Calu3 (cell line): ENCODE measurements around the gene SLC8A1. TPM values are rescaled to one million over a fixed set of nuclear protein-coding genes. Genes with fewer than 3 reads are reported as not detected.

ENCODE experiments used
- BruUV-seq: library from RNA; stranded (reverse); fragments of 400-500 nt; replicated peaks from 2 replicates; lab custom pipeline; 2021; lab: Mats Ljungman, UMichigan
- CTCF ChIA-PET: fragments of 300-600 bp; sonication (Branson Sonifier 250); formaldehyde crosslinking; loops from one replicate; lab custom pipeline; 2022; ENCODE audit warnings: antibody characterized with exemption; lab: Charles Lee
- DNase-seq: peaks from one replicate; pipeline ENCODE4 v3.0.0; 2022
- H3K27ac Mint-ChIP-seq: one replicate; pipeline ENCODE4 v1.8.0; 2022; ENCODE audit warnings: mixed read lengths; ENCODE audit not compliant: unreplicated experiment
- H3K27me3 Mint-ChIP-seq: one replicate; pipeline ENCODE4 v1.8.0; 2022; ENCODE audit warnings: mixed read lengths; ENCODE audit not compliant: unreplicated experiment
- H3K36me3 Mint-ChIP-seq: one replicate; pipeline ENCODE4 v1.8.0; 2022; ENCODE audit warnings: mild to moderate bottlenecking, moderate library complexity, mixed read lengths; ENCODE audit not compliant: insufficient read depth, unreplicated experiment
- H3K4me1 Mint-ChIP-seq: one replicate; pipeline ENCODE4 v1.8.0; 2022; ENCODE audit warnings: mild to moderate bottlenecking, low read depth, mixed read lengths; ENCODE audit not compliant: unreplicated experiment
- H3K4me3 Mint-ChIP-seq: one replicate; pipeline ENCODE4 v1.8.0; 2022; ENCODE audit warnings: mild to moderate bottlenecking, low read depth, moderate library complexity, mixed read lengths; ENCODE audit not compliant: unreplicated experiment
- H3K9me3 Mint-ChIP-seq: one replicate; pipeline ENCODE4 v1.8.0; 2022; ENCODE audit warnings: low read depth, mixed read lengths; ENCODE audit not compliant: unreplicated experiment
- intact Hi-C: fragments of 100-400 bp; cut with micrococcal nuclease; formaldehyde crosslinking; loops from one replicate; pipeline ENCODE4 v1.10.0; 2022; ENCODE audit not compliant: unreplicated experiment
- total RNA-seq: library from RNA; stranded (reverse); gene quantifications from 2 replicates; pipeline ENCODE4 v1.2.3, GENCODE V29; 2022
- TF ChIP-seq, protein P1 (sequence below): fragments of 200-600 bp; IDR thresholded peaks from one replicate; pipeline ENCODE4 v1.8.0; 2022; ENCODE audit warnings: antibody characterized with exemption; ENCODE audit not compliant: unreplicated experiment

The SLC8A1 gene
- total RNA-seq, 1 experiment from 2014 or later, result 0.05 TPM

DNA sequence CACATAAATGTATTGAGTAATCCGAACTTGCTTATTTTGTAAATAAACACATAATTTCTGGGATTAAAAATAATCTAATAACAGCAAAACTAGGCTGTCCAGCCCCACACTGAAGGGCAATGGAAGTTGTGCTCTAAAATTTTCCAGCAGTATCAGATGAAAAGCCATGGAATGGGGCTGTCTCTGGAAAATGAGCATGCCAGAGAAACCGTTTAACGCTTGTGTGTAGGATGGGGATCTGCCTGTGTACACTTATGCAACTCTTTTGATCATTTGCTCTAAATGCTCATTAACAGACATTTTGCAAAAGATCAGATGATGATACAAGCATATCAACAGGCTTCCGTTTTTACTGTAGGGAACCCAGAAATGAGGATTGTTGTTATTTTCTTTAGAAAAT is 177.6 kb downstream of the SLC8A1 start:
- no peak for DNase-seq
- intact Hi-C loops, result no loop called here
- no TSS peak for BruUV-seq
- H3K27ac Mint-ChIP-seq, result no peak overlapping the region
- no peaks in the 10 kb centered on the region for H3K4me1 Mint-ChIP-seq
- H3K36me3 Mint-ChIP-seq, result no peaks in the 10 kb centered on the region
- no peaks in the 10 kb centered on the region for H3K9me3 Mint-ChIP-seq
- H3K4me3 Mint-ChIP-seq, result no peak overlapping the region
- H3K27me3 Mint-ChIP-seq, result no peaks in the 10 kb centered on the region
- CTCF ChIA-PET, result no interaction called here
- TF ChIP-seq, protein P1, sequence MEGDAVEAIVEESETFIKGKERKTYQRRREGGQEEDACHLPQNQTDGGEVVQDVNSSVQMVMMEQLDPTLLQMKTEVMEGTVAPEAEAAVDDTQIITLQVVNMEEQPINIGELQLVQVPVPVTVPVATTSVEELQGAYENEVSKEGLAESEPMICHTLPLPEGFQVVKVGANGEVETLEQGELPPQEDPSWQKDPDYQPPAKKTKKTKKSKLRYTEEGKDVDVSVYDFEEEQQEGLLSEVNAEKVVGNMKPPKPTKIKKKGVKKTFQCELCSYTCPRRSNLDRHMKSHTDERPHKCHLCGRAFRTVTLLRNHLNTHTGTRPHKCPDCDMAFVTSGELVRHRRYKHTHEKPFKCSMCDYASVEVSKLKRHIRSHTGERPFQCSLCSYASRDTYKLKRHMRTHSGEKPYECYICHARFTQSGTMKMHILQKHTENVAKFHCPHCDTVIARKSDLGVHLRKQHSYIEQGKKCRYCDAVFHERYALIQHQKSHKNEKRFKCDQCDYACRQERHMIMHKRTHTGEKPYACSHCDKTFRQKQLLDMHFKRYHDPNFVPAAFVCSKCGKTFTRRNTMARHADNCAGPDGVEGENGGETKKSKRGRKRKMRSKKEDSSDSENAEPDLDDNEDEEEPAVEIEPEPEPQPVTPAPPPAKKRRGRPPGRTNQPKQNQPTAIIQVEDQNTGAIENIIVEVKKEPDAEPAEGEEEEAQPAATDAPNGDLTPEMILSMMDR, result no peak

DNA sequence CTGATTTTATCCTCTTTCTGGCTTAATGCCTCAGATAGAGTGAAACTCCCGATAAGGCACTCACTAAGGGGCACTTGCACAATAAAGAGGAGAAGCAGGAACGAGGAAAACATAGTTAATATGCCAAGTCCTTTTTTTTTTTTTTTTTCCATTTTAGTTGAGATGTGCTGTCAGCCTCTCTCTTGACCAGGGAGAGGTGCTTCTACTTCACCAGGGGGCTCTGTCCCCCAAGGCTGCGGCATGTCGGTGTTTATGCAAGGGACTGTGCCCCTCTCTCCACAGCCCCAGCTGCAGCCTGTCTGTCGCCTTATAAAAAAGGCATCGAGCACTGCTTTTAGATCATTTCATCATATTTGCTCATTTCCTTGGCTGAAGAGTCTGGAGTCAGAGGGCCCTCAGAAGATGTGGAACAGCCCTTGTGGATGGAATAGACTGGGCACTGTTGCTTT is 178.1 kb downstream of the SLC8A1 start:
- Mint-ChIP-seq H3K9me3 (no peaks in the 10 kb centered on the region), H3K36me3 (no peaks in the 10 kb centered on the region), H3K27ac (no peak overlapping the region), H3K27me3 (no peaks in the 10 kb centered on the region), H3K4me1 (no peaks in the 10 kb centered on the region), H3K4me3 (no peak overlapping the region)
- no TSS peak for BruUV-seq
- intact Hi-C loops, result no loop called here
- no peak for DNase-seq
- TF ChIP-seq, protein P1, result no peak
- CTCF ChIA-PET, result no interaction called here

DNA sequence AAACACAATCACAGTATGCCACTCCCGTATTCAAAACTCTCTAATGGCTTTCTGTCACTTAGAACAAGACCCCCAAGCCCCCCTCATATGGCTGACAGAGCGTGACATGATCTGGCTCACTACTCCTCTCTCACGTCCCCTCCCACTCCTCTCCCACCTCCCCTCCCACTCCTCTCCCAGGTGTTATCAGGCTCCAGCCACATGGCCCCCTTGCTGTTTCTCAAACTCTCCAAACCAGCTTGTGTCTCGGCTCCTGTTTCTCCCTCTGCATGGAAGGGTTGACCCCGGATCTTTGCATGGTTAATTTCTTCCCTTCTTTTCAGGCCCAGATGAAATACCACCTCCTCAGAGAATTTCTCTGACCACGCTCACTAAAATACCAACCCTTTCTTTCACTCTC is 180.8 kb downstream of the SLC8A1 start:
- Mint-ChIP-seq H3K27ac (no peak overlapping the region), H3K4me3 (no peak overlapping the region), H3K4me1 (no peaks in the 10 kb centered on the region), H3K36me3 (no peaks in the 10 kb centered on the region), H3K27me3 (no peaks in the 10 kb centered on the region), H3K9me3 (no peaks in the 10 kb centered on the region)
- no peak for DNase-seq
- intact Hi-C loops, result no loop called here
- no TSS peak for BruUV-seq
- TF ChIP-seq, protein P1, result no peak
- CTCF ChIA-PET, result interaction anchor here (1.5 kb wide), 1 partner anchor 17 kb away, joined by 3 read pairs; no protein-coding TSS in a partner anchor

DNA sequence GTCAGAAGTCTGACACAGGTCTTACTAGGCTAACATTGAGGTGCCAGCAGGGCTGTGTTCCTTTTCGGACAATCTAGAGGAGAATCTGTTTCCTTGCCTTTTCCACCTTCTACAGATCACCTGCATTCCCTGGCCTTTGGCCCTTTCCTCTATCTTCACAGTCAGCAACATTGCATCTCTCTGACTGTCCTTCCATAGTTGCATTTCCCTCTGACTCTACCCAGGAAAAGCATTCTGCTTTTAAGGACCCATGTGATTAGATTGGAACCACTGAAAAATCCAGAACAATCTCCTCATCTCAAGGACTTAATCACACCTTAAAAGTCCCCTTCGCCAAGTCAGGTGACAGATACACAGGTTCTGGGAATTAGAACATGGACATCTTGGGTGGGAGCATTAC is 181.5 kb downstream of the SLC8A1 start:
- H3K4me1 Mint-ChIP-seq, result no peaks in the 10 kb centered on the region
- no peaks in the 10 kb centered on the region for H3K36me3 Mint-ChIP-seq
- H3K9me3 Mint-ChIP-seq, result no peaks in the 10 kb centered on the region
- DNase-seq, result no peak
- H3K27me3 Mint-ChIP-seq, result no peaks in the 10 kb centered on the region
- intact Hi-C loops, result no loop called here
- H3K27ac Mint-ChIP-seq, result no peak overlapping the region
- TF ChIP-seq, protein P1, result no peak
- H3K4me3 Mint-ChIP-seq, result no peak overlapping the region
- no TSS peak for BruUV-seq
- CTCF ChIA-PET, result no interaction called here
